Cardiac fibroblast (primary cell): ENCODE data around the gene ZC3HAV1L.
"Not testable (repeated sequence)": the region's sequence is repeated elsewhere in the genome, so short reads cannot be mapped to it uniquely, and the experiment has no call there.

Source experiments
- DNase-seq, 2 donors: peaks; one replicate each; pipeline versions ENCODE4 v3.0.0 to v3.0.0-alpha.2; 2010; ENCODE audit warnings: low read depth in 2 of 2
- H3K4me3 ChIP-seq, 2 donors: replicated peaks in 1 of 2; 1 replicate in 1 of 2; 2 replicates in 1 of 2; pipeline ENCODE4 v1.5.1; 2011; ENCODE audit warnings: low read depth in 2 of 2, low read length in 2 of 2, mild to moderate bottlenecking in 2 of 2, moderate library complexity in 1 of 2
- TF ChIP-seq, protein P1 (sequence below): IDR thresholded peaks from one replicate; pipeline ENCODE4 v1.5.1; 2011; ENCODE audit warnings: low read depth, mild to moderate bottlenecking, low read length, inconsistent platforms

ZC3HAV1L gene

GRCh38 chr7:139034336-139034735 lies 1.5 kb downstream of the ZC3HAV1L start:
- peak in 1 of 2 donors; percentile 39 for DNase-seq
- peak overlapping the region; percentile 60 to 82 for H3K4me3 ChIP-seq
- TF ChIP-seq, protein P1, sequence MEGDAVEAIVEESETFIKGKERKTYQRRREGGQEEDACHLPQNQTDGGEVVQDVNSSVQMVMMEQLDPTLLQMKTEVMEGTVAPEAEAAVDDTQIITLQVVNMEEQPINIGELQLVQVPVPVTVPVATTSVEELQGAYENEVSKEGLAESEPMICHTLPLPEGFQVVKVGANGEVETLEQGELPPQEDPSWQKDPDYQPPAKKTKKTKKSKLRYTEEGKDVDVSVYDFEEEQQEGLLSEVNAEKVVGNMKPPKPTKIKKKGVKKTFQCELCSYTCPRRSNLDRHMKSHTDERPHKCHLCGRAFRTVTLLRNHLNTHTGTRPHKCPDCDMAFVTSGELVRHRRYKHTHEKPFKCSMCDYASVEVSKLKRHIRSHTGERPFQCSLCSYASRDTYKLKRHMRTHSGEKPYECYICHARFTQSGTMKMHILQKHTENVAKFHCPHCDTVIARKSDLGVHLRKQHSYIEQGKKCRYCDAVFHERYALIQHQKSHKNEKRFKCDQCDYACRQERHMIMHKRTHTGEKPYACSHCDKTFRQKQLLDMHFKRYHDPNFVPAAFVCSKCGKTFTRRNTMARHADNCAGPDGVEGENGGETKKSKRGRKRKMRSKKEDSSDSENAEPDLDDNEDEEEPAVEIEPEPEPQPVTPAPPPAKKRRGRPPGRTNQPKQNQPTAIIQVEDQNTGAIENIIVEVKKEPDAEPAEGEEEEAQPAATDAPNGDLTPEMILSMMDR, result no peak

DNA sequence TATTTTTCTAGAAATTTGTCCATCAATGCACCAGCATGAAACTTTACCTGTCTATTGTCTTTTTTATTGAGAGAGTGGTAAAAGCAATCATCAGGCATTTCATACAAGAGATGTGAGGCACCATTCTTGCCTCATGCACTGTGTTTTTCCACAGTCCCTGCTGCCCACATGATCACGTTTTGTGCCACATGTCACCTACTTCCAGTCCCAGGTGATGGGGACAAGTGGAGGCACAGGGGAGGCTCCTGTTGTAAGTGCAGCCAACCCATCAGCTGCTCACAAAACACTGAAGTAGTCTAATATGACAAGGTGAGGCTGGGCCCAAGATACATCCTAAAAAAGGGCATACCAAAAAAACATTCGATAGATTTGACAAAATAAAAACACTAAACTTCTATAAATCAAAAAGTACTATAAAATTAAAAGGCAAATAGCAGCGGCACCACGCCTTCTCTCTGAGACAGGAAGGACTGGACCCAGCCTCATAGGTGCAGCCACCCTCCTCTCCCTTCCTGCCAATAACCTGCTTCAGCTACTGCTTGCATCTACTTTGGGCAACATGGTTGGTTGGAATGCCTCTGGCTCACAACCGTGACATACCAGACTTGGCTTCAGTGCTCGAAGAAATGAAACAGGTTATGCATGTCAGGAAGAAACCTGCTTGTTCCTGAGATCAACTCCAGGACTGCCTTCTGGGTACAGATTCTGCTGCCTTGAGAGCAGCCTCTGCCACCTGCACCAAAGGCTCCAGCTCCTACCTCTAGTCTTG lies 2.3 kb downstream of the ZC3HAV1L start:
- TF ChIP-seq, protein P1, result no peak
- H3K4me3 ChIP-seq, result no peak overlapping the region
- DNase-seq, result no peak

GRCh38 chr7:139032473-139032872 lies 3.4 kb downstream of the ZC3HAV1L start:
- H3K4me3 ChIP-seq, result no peak overlapping the region
- TF ChIP-seq, protein P1, result no peak
- no peak for DNase-seq

DNA sequence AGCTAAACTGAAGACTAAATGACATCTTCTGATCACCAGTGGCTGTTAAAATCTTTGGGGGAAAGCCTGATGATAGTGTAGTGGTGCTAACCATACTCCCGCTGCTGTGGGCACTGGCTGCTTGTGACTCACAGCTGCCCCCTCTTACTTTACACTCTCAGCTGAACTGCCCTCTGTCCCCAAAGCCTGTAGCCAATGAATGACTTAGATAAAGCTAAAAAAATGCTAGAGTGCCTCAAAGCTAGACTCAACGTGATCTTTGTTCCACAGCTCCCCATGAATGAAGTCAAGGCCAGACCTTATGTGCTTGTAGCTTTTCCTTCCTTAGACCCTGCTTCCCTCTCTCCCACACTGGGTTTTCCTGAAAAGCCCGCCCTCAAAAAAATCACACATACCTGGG lies 6.5 kb downstream of the ZC3HAV1L start:
- TF ChIP-seq, protein P1, result no peak
- H3K4me3 ChIP-seq, result no peak overlapping the region
- DNase-seq, result no peak

GRCh38 chr7:139026551-139026950 lies 9.3 kb downstream of the ZC3HAV1L start:
- TF ChIP-seq, protein P1, result no peak
- DNase-seq, result no peak
- H3K4me3 ChIP-seq, result no peak overlapping the region

DNA sequence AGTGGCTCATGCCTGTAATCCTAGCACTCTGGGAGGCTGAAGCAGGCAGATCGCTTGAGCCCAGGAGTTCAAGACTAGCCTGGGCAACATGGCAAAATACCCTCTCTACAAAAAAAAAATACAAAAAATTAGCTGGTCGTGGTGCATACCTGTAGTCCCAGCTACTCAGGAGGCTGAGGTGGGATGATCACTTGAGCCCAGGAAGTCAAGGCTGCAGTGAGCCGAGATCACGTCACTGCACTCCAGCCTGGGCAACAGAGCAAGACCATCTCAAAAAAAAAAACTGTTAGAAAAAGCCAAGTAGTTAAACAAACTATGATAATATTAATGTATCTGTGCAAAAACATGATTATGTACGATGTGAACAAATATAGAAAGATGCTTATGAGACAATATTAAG lies 10.0 kb downstream of the ZC3HAV1L start:
- not testable (repeated sequence) for H3K4me3 ChIP-seq, DNase-seq

DNA sequence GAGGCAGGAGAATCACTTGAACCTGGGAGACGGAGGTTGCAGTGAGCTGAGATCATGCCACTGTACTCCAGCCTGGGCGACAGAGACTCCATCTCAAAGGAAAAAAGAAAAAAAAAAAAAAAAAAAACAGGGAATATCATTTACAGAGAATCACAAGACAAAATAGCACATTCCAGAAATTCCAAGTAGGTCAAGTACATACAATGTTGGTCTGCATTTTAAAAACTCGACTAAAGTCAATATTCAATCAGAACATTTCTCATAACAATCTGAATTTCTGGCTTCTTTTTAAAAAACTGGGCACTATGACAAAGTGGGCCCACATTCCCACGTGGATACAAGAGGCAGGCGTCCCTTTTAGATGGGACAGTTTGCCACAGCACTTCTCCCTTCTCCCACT lies 12.8 kb downstream of the ZC3HAV1L start:
- TF ChIP-seq, protein P1, result no peak
- H3K4me3 ChIP-seq, result no peak overlapping the region
- peak in 1 of 2 donors; percentile 19 for DNase-seq
